GM21423 (cell line): Measurements from ENCODE around the gene TBCE.
A peak's percentile ranks its signal among the peaks of the same experiment; 100 is the strongest.

ENCODE experiments used
- ATAC-seq: cut with Tn5 transposase; IDR thresholded peaks from one replicate; pipeline ENCODE4 v1.9.1; 2021; ENCODE audit warnings: mild to moderate bottlenecking, moderate library complexity; ENCODE audit not compliant: unreplicated experiment

Gene TBCE

DNA sequence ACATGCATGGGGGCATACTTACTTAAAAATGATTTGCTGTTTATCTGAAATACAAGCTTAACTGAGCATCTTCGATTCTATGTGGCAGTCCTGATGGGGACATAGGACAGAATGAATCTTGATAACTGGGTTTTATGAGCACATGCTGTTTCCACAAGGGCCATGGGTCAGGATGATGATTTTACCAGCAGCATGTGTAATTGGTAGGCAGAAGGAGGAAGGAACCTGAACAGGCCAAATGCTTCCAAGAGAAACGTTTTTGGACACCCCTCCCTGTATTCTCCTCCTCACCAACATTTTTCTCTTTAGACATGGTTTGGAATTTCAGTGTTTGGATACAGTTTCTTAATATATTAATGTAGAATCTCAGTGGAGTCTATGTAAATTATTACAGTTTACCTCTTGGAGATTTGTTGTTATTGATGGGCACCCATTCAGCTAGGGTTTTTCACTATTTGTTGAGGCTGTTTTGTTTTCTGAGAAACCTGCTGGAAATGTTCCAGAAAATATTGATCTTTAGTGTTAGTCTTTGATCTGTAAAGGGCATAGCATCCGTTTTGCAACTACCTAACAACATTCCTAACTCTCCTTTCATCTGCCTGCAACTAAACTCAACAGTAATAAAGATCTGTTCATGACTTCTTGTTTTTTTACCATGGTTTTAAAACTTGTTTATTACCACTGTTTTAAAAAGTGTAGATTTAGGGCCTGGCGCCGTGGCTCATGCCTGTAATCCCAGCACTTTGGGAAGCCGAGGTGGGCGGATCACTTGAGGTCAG is 42.0 kb downstream of the TBCE start:
- ATAC-seq, result no peak

- no peak for ATAC-seq
These were observed 43.2 kb downstream of the TBCE start for GRCh38 chr1:235410467-235410866.

DNA sequence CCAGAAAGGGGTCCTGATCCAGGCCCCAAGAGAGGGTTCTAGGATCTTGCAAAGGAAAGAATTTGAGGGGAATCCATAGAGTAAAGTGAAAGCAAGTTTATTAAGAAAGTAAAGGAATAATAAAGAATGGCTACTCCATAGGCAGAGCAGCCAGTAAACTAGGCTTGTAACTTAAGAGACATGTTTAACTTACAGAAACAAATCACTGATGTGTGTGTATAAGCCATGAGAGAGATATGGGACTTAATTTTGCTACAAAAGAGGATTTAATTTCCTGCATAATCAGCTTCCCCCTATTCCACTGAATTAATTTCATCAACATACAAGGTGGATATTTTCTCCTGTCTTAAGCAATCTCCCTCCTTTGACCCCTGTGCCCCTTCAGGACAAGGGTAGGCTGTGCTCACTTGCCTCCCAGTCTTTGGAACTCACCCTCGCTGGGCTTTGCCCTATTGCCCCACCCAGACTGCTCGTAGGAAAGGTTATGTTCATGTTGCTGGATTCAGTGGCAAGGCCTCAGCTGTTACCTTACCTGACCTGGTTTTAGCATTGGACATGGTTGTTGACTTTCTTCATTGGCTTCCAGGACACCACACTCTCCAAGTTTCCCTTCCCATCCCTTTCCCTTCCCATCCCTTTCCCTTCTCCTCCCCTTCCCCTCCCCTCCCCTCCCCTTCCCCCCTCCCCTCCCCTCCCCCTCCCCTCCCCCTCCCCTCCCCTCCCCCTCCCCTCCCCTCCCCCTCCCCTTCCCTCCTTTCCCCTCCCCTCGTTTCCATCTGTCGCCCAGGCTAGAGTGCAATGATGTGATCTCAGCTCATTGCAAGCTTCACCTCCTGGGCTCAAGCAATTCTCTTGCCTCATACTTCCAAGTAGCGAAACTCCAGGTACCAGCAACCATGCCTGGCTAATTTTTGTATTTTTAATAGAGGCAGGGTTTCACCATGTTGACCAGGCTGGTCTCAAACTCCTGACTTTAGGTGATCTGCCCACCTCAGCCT is 44.6 kb downstream of the TBCE start:
- no peak for ATAC-seq

GRCh38 chr1:235415008-235415904 is 48.0 kb downstream of the TBCE start:
- ATAC-seq, result peak; percentile 68

GRCh38 chr1:235416662-235417049 is 49.4 kb downstream of the TBCE start:
- ATAC-seq, result no peak

DNA sequence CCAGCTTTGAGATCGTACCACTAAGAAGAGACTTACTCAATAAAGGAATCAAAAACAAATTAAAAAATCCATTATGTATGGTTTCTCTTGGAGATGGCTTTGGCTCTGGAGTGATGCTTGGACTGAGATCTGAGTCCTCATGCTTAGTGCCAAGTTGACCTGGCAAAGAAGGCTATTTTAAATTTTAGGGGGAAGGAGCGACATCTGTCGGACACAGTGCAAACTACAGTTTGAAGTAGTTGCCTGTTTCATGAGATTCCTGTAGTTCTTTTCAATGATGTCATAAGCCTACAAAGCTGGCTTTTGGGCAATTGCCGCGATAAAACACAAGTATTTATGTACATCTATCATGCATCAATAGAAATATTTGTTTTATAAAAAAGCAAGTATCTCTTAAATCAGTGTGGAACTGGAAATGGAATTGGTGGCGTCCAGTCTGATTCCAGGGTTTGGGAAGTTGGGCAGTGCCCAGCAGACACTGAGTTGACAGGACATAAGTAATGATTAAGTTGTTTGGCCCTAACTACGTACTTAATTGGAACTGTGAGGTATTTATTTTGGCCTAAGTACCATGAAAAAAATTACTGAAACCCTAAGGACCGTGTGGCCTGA is 50.0 kb downstream of the TBCE start:
- ATAC-seq, result no peak

DNA sequence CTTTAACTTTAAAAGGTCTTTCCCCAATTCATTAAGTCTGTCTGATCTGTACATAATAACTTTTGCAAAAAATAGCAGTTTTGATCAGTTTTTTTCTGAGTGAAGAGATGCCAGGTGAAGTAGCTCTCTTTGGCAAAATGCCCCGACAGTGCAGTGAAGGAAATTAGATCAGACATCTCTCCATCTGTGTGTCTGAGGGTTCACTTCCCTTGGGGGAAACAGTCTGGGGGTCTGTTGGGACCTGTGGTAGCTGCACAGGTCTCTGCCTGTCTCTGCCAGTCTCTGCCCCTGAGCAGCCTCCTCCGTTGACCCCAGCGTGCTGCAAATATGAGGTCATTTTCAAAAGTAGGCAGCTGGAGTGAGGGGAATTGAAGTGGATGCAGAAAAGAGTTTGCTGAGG is 54.5 kb downstream of the TBCE start:
- ATAC-seq, result no peak

- ATAC-seq, result peak; percentile 70
These were observed 56.0 kb downstream of the TBCE start for GRCh38 chr1:235423214-235423652.

GRCh38 chr1:235424092-235424491 is 56.9 kb downstream of the TBCE start:
- no peak for ATAC-seq

DNA sequence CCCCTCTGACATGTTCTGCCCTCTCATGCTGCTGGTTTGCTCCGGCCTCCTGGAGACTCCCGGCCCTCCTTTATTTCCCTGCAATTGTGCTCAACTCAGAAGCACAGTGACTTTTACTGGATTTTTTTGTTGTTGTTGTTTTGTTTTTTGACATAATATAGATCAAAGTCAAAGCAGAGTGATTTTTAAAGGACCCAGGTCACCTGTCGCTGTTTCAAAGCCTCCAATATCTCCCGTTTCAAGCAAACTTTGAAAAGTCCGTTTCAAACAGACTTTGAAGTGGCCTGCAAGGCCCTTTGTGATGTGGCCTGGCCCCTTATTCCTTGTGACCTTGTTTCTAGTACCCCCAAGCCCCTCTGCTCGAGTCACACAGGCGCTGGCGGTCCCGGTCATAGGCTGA is 58.1 kb downstream of the TBCE start:
- no peak for ATAC-seq

DNA sequence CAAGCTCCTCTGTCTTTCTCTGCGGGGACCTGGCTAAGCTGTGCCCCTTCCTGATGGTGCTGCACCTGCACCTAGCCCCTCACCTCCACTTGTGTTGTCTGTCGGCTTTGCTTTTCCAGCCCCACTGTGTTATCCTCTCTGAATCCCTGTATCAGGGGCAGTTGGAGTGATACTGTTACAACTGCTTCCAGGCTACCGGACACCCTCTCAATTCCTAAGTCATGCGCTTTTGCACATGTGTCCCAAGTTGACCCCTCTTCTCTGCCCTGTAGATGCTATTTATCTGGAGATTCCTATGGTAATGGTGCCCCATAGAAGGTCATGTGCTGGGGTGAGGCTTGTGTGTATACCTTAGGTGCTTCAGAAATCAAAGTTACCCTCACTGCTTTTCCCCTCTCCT is 58.9 kb downstream of the TBCE start:
- no peak for ATAC-seq

DNA sequence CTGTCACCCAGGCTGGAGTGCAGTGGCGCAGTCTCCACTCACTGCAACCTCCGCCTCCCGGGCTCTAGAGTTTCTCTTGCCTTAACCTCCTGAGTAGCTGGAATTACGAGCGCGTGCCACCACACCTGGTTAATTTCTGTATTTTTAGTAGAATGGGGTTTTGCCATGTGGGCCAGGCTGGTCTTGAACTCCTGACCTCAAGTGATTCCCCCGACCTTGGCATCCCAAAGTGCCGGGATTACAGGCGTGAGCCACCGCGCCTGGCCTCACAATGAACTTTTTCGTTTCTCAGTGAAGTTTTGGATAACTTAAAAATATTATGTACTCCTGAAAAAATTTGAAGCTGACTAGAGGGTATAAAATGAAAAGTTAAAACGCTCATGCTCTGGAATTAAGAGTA is 59.5 kb downstream of the TBCE start:
- no peak for ATAC-seq

- ATAC-seq, result no peak
These were observed 60.2 kb downstream of the TBCE start for GRCh38 chr1:235427447-235427846.

DNA sequence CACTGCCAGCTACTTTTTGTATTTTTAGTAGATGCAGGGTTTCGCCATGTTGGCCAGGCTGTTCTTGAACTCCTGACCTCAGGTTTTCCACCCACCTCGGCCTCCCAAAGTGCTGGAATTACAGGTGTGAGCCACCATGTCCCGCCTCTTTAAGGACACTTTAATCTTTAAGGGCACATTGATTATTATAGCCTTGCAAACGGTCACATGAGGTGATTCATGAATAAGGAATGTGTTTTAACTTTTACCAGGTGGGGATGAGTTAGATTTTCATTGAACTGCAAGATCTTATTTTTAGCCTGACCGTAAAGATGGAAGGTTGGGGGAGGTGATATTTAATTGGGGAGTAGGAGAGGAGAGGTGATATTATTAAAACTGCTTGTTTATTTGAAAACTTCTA is 61.9 kb downstream of the TBCE start:
- no peak for ATAC-seq

GRCh38 chr1:235430991-235431390 is 63.8 kb downstream of the TBCE start:
- ATAC-seq, result no peak

- ATAC-seq, result no peak
These were observed 66.8 kb downstream of the TBCE start for GRCh38 chr1:235434001-235434400.

DNA sequence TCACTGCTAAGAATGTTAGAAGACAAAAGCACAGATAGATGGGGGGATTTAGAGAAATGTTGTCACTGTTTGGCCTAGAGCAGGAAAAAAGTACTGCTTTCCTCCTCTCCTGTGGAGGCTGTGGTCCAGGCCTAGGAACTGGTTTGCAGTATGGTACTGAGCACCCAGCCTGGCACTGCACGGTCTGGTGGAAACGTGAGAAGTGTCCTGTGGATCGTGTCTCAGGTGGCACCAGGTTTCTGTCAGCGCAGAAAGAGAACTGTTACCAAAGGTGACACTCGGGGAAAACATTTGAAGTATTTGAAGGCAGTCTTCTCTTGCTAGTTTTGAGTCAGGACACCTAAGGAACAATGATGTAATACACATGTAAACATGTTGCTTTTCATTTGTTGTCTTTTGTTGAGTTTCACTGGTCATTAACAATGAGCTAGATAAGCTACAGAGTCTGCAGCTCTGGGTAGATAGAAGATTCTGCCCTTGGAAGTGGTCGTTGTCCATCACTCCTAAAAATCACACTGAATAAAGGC is 74.0 kb downstream of the TBCE start:
- no peak for ATAC-seq

GRCh38 chr1:235442788-235443429 is 75.7 kb downstream of the TBCE start:
- ATAC-seq, result no peak

GRCh38 chr1:235448616-235449015 is 81.4 kb downstream of the TBCE start:
- no peak for ATAC-seq

DNA sequence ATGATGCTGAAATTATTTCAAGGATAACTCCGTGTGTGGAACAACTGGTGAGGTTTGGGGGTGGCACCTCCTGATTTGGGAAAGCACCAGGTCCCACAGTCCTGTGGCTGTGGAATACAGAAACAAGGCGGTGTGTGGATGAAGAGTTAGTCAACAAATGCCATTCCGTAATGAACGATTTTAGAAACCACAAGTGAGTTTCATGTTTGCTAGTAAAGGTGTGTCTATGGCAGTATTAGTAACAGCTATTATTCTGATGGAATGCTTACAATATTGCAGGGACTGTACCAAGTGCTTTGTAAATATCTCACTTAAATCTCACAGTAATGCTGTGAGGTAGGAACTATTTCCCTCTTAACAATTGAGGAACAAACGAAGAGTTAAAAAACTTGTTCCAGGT is 83.2 kb downstream of the TBCE start:
- no peak for ATAC-seq
